ENCODE measurements around the gene NHLRC1.

DNA sequence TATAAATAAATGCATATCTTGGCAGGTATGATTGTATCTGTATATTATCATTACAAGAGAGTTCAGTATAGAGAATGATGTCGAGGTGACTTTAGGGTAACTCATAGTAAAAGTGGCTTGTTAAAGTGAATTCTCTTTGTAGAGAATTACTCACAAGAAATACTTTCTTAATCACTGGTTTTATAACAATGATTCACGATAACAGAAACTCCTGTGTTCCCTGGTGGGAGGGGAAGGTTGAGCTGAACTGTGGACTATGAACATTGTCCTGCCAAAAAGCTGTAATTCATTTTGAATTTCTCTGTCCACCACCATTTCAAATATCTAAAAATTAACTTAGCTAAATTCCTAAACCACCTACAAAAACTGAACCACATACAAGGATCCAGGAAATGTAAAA lies 24.7 kb upstream of the NHLRC1 start:
- TF ChIP-seq POLR2A (IDR thresholded peaks at IDR 0.05): no peak
- TF ChIP-seq, protein P1, sequence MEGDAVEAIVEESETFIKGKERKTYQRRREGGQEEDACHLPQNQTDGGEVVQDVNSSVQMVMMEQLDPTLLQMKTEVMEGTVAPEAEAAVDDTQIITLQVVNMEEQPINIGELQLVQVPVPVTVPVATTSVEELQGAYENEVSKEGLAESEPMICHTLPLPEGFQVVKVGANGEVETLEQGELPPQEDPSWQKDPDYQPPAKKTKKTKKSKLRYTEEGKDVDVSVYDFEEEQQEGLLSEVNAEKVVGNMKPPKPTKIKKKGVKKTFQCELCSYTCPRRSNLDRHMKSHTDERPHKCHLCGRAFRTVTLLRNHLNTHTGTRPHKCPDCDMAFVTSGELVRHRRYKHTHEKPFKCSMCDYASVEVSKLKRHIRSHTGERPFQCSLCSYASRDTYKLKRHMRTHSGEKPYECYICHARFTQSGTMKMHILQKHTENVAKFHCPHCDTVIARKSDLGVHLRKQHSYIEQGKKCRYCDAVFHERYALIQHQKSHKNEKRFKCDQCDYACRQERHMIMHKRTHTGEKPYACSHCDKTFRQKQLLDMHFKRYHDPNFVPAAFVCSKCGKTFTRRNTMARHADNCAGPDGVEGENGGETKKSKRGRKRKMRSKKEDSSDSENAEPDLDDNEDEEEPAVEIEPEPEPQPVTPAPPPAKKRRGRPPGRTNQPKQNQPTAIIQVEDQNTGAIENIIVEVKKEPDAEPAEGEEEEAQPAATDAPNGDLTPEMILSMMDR (IDR thresholded peaks at IDR 0.05 in 8 of 11, conservative IDR thresholded peaks at IDR 0.05 in 3 of 11): no peak

Data from spleen (tissue), 7 donors.